ENCODE results near the gene PYGO2.

DNA sequence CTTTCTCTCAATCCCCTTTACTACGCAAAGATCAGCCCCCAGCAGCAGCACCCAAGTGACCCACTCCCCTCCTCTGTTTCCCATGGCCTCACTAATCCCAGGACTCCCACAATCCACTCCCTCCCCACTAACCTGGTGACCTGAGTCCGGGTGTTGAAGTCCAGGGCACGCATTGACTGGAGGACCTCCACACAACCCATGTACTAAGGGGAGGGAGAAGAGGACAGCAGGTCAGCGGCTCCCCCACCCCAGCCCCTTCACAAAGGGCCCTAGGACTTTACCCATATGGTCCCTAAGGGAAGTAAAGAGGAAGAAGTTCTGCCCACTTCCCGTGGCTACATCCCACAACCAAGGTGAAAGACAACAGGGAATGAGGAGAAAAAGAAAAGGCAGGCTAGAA is 7.7 kb upstream of the PYGO2 start:
- TF ChIP-seq, protein P1, sequence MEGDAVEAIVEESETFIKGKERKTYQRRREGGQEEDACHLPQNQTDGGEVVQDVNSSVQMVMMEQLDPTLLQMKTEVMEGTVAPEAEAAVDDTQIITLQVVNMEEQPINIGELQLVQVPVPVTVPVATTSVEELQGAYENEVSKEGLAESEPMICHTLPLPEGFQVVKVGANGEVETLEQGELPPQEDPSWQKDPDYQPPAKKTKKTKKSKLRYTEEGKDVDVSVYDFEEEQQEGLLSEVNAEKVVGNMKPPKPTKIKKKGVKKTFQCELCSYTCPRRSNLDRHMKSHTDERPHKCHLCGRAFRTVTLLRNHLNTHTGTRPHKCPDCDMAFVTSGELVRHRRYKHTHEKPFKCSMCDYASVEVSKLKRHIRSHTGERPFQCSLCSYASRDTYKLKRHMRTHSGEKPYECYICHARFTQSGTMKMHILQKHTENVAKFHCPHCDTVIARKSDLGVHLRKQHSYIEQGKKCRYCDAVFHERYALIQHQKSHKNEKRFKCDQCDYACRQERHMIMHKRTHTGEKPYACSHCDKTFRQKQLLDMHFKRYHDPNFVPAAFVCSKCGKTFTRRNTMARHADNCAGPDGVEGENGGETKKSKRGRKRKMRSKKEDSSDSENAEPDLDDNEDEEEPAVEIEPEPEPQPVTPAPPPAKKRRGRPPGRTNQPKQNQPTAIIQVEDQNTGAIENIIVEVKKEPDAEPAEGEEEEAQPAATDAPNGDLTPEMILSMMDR (conservative IDR thresholded peaks at IDR 0.05) = no peak
- TF ChIP-seq EZH2 (IDR thresholded peaks at IDR 0.05; ENCODE audit: low read depth) = no peak

All from PC-9 (cell line).